HepG2 (cell line): ENCODE measurements around the gene CNTFR. TPM values are rescaled to one million over a fixed set of nuclear protein-coding genes. Genes with fewer than 3 reads are reported as not detected.

Experiments used
- ATAC-seq: fragments of 200-7000 bp; cut with Tn5 transposase; 3 replicates; pipeline ENCODE4 v1.9.1; 2020; ENCODE audit warnings: mild to moderate bottlenecking, moderate library complexity
- BruUV-seq: library from RNA; stranded (reverse); fragments of 400-500 nt; replicated peaks from 2 replicates; lab custom pipeline; 2021; lab: Mats Ljungman, UMichigan
- CTCF ChIA-PET: fragments of 300-600 bp; formaldehyde crosslinking; extraction: SDS; loops from one replicate; lab custom pipeline; 2021; ENCODE audit warnings: low total read pairs, inconsistent platforms, low intra/inter-chr PET ratio; lab: Yijun Ruan, JAX
- POLR2A ChIA-PET: fragments of 350-600 bp; sonication (Branson Sonifier 250); formaldehyde crosslinking; loops from one replicate; lab custom pipeline; 2020; ENCODE audit warnings: antibody characterized with exemption, inconsistent platforms; lab: Yijun Ruan, JAX
- DNase-seq: peaks from one replicate; pipeline ENCODE4 v3.0.0-alpha.2; 2015; ENCODE audit warnings: low spot score
- FAIRE-seq: peaks from 3 replicates; lab custom pipeline; 2011; peaks lifted over from hg19 to GRCh38; lab: Jason Lieb, UNC
- H2AFZ ChIP-seq: one replicate; pipeline ENCODE4 v1.6.1; 2011; ENCODE audit warnings: low read length, inconsistent platforms
- H3K27ac ChIP-seq: fragments of 300-600 bp; 3 replicates; pipeline ENCODE4 v1.8.0; 2011; ENCODE audit warnings: mixed run types, mild to moderate bottlenecking, mixed read lengths, low read length, inconsistent platforms; ENCODE audit not compliant: insufficient read depth; ENCODE audit errors: extremely low read length
- H3K27me3 ChIP-seq, 2 experiments: fragments of 200-600 bp in 1 of 2; 2 replicates in 1 of 2; 3 replicates in 1 of 2; pipeline versions ENCODE4 v1.6.0 to v1.8.0; 2011; ENCODE audit warnings: low read length in 2 of 2, mild to moderate bottlenecking in 2 of 2, moderate library complexity in 2 of 2, inconsistent platforms in 1 of 2; ENCODE audit not compliant: insufficient read depth in 2 of 2, control insufficient read depth in 1 of 2
- H3K36me3 ChIP-seq, 2 experiments: fragments of 200-600 bp in 1 of 2; replicated peaks in 1 of 2; 2 replicates in 1 of 2; 3 replicates in 1 of 2; pipeline versions ENCODE4 v1.5.1 to v1.8.0; 2011; ENCODE audit warnings: low read length in 2 of 2, inconsistent platforms in 1 of 2; ENCODE audit not compliant: insufficient read depth in 2 of 2, control insufficient read depth in 1 of 2
- H3K4me1 ChIP-seq: 2 replicates; pipeline ENCODE4 v1.5.1; 2012; ENCODE audit warnings: low read length, inconsistent platforms; ENCODE audit not compliant: insufficient read depth
- H3K4me2 ChIP-seq: 2 replicates; pipeline ENCODE4 v1.6.0; 2011; ENCODE audit warnings: low read depth, low read length, inconsistent platforms
- H3K4me3 ChIP-seq, 3 experiments: fragments of 200-600 bp in 1 of 3; sonication (generic), shearing (Covaris generic) in 1 of 3; replicated peaks in 1 of 3; 2 replicates each; pipeline ENCODE4 v1.5.1; 2011 to 2016; ENCODE audit warnings: low read length in 3 of 3, inconsistent platforms in 2 of 3, low read depth in 2 of 3, mild to moderate bottlenecking in 2 of 3, control low read depth in 1 of 3, mixed read lengths in 1 of 3; ENCODE audit not compliant: insufficient read depth in 1 of 3
- H3K79me2 ChIP-seq: one replicate; pipeline ENCODE4 v1.6.1; 2011; ENCODE audit warnings: low read length, inconsistent platforms; ENCODE audit not compliant: insufficient read depth
- H3K9ac ChIP-seq: 2 replicates; pipeline ENCODE4 v1.6.0; 2011; ENCODE audit warnings: mild to moderate bottlenecking, low read depth, low read length, inconsistent platforms; ENCODE audit not compliant: insufficient read depth
- H3K9me3 ChIP-seq: 2 replicates; pipeline ENCODE4 v1.5.1; 2012; ENCODE audit warnings: mild to moderate bottlenecking, low read length
- H4K20me1 ChIP-seq: 2 replicates; pipeline ENCODE4 v1.6.0; 2011; ENCODE audit warnings: inconsistent platforms, mild to moderate bottlenecking, low read length, moderate library complexity; ENCODE audit not compliant: insufficient read depth
- ATF2 ChIP-seq: sonication (generic); formaldehyde crosslinking; IDR thresholded peaks from 2 replicates; pipeline ENCODE4 v1.4.0; 2020; ENCODE audit warnings: missing genetic modification reagents
- E2F1 ChIP-seq: sonication (generic); formaldehyde crosslinking; IDR thresholded peaks from 2 replicates; pipeline ENCODE4 v1.5.0; 2020; ENCODE audit warnings: missing genetic modification reagents
- EP300 ChIP-seq, 3 experiments: sonication (generic) in 1 of 3; formaldehyde crosslinking in 1 of 3; IDR thresholded peaks; 2 replicates each; pipeline versions ENCODE4 v1.5.1 to v1.6.1; 2011 to 2020; ENCODE audit warnings: low read depth in 2 of 3, low read length in 2 of 3, borderline replicate concordance in 1 of 3, improper control_type of control experiment in 1 of 3, mild to moderate bottlenecking in 1 of 3, missing genetic modification reagents in 1 of 3, moderate library complexity in 1 of 3
- HMG20B ChIP-seq: conservative IDR thresholded peaks from 2 replicates; pipeline ENCODE4 v1.6.1; 2016; ENCODE audit warnings: missing genetic modification reagents, missing compliant biosample characterization
- KDM1A ChIP-seq: IDR thresholded peaks from 2 replicates; pipeline ENCODE4 v1.6.1; 2016; ENCODE audit warnings: missing compliant biosample characterization
- MZF1 ChIP-seq: sonication (generic); formaldehyde crosslinking; IDR thresholded peaks from 2 replicates; pipeline ENCODE4 v1.8.1; 2023; ENCODE audit warnings: mild to moderate bottlenecking, missing genetic modification reagents, borderline replicate concordance
- NRL ChIP-seq: sonication (generic); formaldehyde crosslinking; IDR thresholded peaks from 2 replicates; pipeline ENCODE4 v1.5.0; 2020; ENCODE audit warnings: missing genetic modification reagents, mild to moderate bottlenecking, moderate library complexity, borderline replicate concordance
- RCOR2 ChIP-seq: IDR thresholded peaks from 2 replicates; pipeline ENCODE4 v1.6.1; 2016; ENCODE audit warnings: missing biosample characterization, missing genetic modification reagents
- SMAD3 ChIP-seq: sonication (generic); formaldehyde crosslinking; IDR thresholded peaks from 2 replicates; pipeline ENCODE4 v1.4.0; 2020; ENCODE audit warnings: missing genetic modification reagents
- TFAP4 ChIP-seq: sonication (generic); IDR thresholded peaks from 2 replicates; pipeline ENCODE4 v1.6.1; 2016; ENCODE audit warnings: low read depth, borderline replicate concordance
- UBTF ChIP-seq: sonication (generic); formaldehyde crosslinking; IDR thresholded peaks from 2 replicates; pipeline ENCODE4 v1.4.0; 2020; ENCODE audit warnings: mild to moderate bottlenecking, missing genetic modification reagents
- XRCC5 ChIP-seq: fragments of 200-400 bp; formaldehyde crosslinking; optimal IDR thresholded peaks from 2 replicates; pipeline ENCODE3; 2017; ENCODE audit warnings: mild to moderate bottlenecking, low read length
- ZGPAT ChIP-seq: IDR thresholded peaks from 2 replicates; pipeline ENCODE4 v1.6.1; 2016; ENCODE audit warnings: mild to moderate bottlenecking
- ZNF747 ChIP-seq: sonication (generic); formaldehyde crosslinking; IDR thresholded peaks from 2 replicates; pipeline ENCODE4 v1.8.1; 2023; ENCODE audit warnings: missing genetic modification reagents, mild to moderate bottlenecking, borderline replicate concordance
- WGBS: methylation state at CpG from one replicate; pipeline ENCODE4 v1.1.6; 2017; ENCODE audit warnings: low lambda C conversion rate; 5-methylcytosine and 5-hydroxymethylcytosine counted together
- in situ Hi-C: cut with HindIII; loops from 2 replicates; pipeline ENCODE4 v1.10.0; 2017; ENCODE audit warnings: low pct_unique_long_range_greater_than_20kb; ENCODE audit not compliant: extremely low pct_ligation_motif_present
- intact Hi-C: fragments of 100-400 bp; cut with micrococcal nuclease; formaldehyde crosslinking; loops from one replicate; pipeline ENCODE4 v1.10.0; 2022; ENCODE audit not compliant: unreplicated experiment
- polyA plus RNA-seq, 8 experiments: library from polyadenylated mRNA; depleted of rRNA in 3 of 8; stranded (reverse) in 7 of 8; unstranded in 1 of 8; fragments of >200 nt; fragmentation: Illumina TruSeq in 4 of 8; extraction: Trizol in 4 of 8; gene quantifications; 2 replicates each; pipeline versions ENCODE4 v1.2.1 to v1.2.3, GENCODE V29; 2011 to 2016; ENCODE audit warnings: low read depth in 4 of 8, missing spikeins in 1 of 8, mixed read lengths in 1 of 8; ENCODE audit not compliant: insufficient read depth in 1 of 8
- total RNA-seq, 5 experiments: library from RNA; depleted of rRNA; stranded (reverse); fragments of >200 nt; fragmentation: Illumina TruSeq; extraction: Trizol; gene quantifications; 2 replicates each; pipeline ENCODE4 v1.2.3, GENCODE V29; 2016; ENCODE audit warnings: low read depth in 1 of 5

CNTFR gene
- total and polyA plus RNA-seq, 2 of the 13 experiments (the other 11 are each of a cell fraction or from before 2014, with no cell fraction given): not detected

- in situ Hi-C loops (no loop called here), intact Hi-C loops (no loop called here)
- ChIA-PET CTCF (no interaction called here), POLR2A (interaction anchor here (0.9 to 1.0 kb wide), 2 partner anchors 9 to 10 kb away, joined by 3 read pairs; no protein-coding TSS in a partner anchor)
- Histone ChIP-seq H3K9ac (no peak overlapping the region), H3K4me1 (peaks cover 16% of the 10 kb centered on the region), H3K27ac (no peak overlapping the region), H3K4me2 (0 out of 2 replicates have a peak overlapping the region, but pooled peaks have one; percentile 23), H3K4me3 (peak overlapping the region in 1 of 3 experiments; percentile 0; a peak in 1 of 6 replicates), H2AFZ (no peak overlapping the region), H3K36me3 (no peaks in the 10 kb centered on the region), H3K79me2 (no peaks in the 10 kb centered on the region), H3K27me3 (peaks cover 7 to 27% of the 10 kb centered on the region in 2 experiments; a peak in 3 of 5 replicates), H3K9me3 (no peaks in the 10 kb centered on the region), H4K20me1 (no peaks in the 10 kb centered on the region)
- peak; percentile 92 for ATAC-seq
- no TSS peak for BruUV-seq
- peak; percentile 66 for DNase-seq
- peak; percentile 44 for FAIRE-seq
- 1% methylated on average over 4 of the region's 9 CpGs for WGBS
- no peak for TF ChIP-seq MZF1 (CRISPR knock-in tag)
- TF ChIP-seq KDM1A (CRISPR knock-in tag): 0 out of 2 replicates have a peak, but pooled peaks have one; percentile 23
- TF ChIP-seq NRL (CRISPR knock-in tag): no peak
- TF ChIP-seq EP300 (IDR thresholded peaks at IDR 0.05; ENCODE audit: low read depth in 2 of 2, low read length in 2 of 2): peak in 1 of 2 experiments; percentile 66; a peak in 1 of 4 replicates
- TF ChIP-seq EP300 (CRISPR knock-in tag; IDR thresholded peaks at IDR 0.05; ENCODE audit: borderline replicate concordance): no peak
- TF ChIP-seq ZGPAT (CRISPR knock-in tag): peak; percentile 29; the same call in 1 of the 2 replicates
- TF ChIP-seq ATF2 (CRISPR knock-in tag): 0 out of 2 replicates have a peak, but pooled peaks have one; percentile 36
- TF ChIP-seq HMG20B (CRISPR knock-in tag): peak; percentile 99
- no peak for TF ChIP-seq XRCC5
- 0 out of 2 replicates have a peak, but pooled peaks have one; percentile 50 for TF ChIP-seq SMAD3 (CRISPR knock-in tag)
- no peak for TF ChIP-seq E2F1 (CRISPR knock-in tag)
- TF ChIP-seq RCOR2 (CRISPR knock-in tag): peak; percentile 63; the same call in 1 of the 2 replicates
- no peak for TF ChIP-seq ZNF747 (CRISPR knock-in tag)
- no peak for TF ChIP-seq TFAP4
- peak; percentile 66 for TF ChIP-seq UBTF (CRISPR knock-in tag)
Observed at GRCh38 chr9:34512131-34513078, 77.1 kb downstream of the CNTFR start.
